HG02970 (cell line): ENCODE results near the gene CDH24.

Experiments used
- ATAC-seq: cut with Tn5 transposase; IDR thresholded peaks from one replicate; pipeline ENCODE4 v1.9.1; 2021; ENCODE audit warnings: mild to moderate bottlenecking, moderate library complexity, moderate number of reproducible peaks; ENCODE audit not compliant: unreplicated experiment, low FRiP score

The CDH24 gene

GRCh38 chr14:23091294-23092225 lies 34.2 kb upstream of the CDH24 start:
- no peak for ATAC-seq

- no peak for ATAC-seq
These were observed 32.9 kb upstream of the CDH24 start for GRCh38 chr14:23090254-23090636.

GRCh38 chr14:23089498-23090253 lies 32.4 kb upstream of the CDH24 start:
- ATAC-seq, result no peak

GRCh38 chr14:23086565-23086964 lies 29.2 kb upstream of the CDH24 start:
- ATAC-seq, result no peak

- no peak for ATAC-seq
These were observed 28.1 kb upstream of the CDH24 start for GRCh38 chr14:23085458-23085857.

- no peak for ATAC-seq
These were observed 23.2 kb upstream of the CDH24 start for GRCh38 chr14:23080474-23080873.

GRCh38 chr14:23079716-23080115 lies 22.4 kb upstream of the CDH24 start:
- no peak for ATAC-seq

GRCh38 chr14:23078692-23079116 lies 21.4 kb upstream of the CDH24 start:
- ATAC-seq, result no peak

GRCh38 chr14:23077962-23078361 lies 20.6 kb upstream of the CDH24 start:
- no peak for ATAC-seq

- no peak for ATAC-seq
These were observed 19.6 kb upstream of the CDH24 start for GRCh38 chr14:23076785-23077408.

GRCh38 chr14:23074906-23075305 lies 17.6 kb upstream of the CDH24 start:
- no peak for ATAC-seq

- ATAC-seq, result no peak
These were observed 14.7 kb upstream of the CDH24 start for GRCh38 chr14:23071921-23072539.

GRCh38 chr14:23071244-23071920 lies 14.1 kb upstream of the CDH24 start:
- ATAC-seq, result no peak

GRCh38 chr14:23070262-23071129 lies 13.2 kb upstream of the CDH24 start:
- no peak for ATAC-seq

- no peak for ATAC-seq
These were observed 12.1 kb upstream of the CDH24 start for GRCh38 chr14:23069413-23069806.

- no peak for ATAC-seq
These were observed 11.6 kb upstream of the CDH24 start for GRCh38 chr14:23068789-23069412.

GRCh38 chr14:23067847-23068788 lies 10.8 kb upstream of the CDH24 start:
- no peak for ATAC-seq
